Endothelial cell of umbilical vein (primary cell): Measurements from ENCODE around the gene NTN4. TPM values are rescaled to one million over a fixed set of nuclear protein-coding genes. Genes with fewer than 3 reads are reported as not detected.

Source experiments
- BruUV-seq: library from RNA; stranded (reverse); fragments of 400-500 nt; replicated peaks from 2 replicates; lab custom pipeline; 2021; lab: Mats Ljungman, UMichigan
- CTCF ChIA-PET: fragments of 300-600, 350-600 bp; sonication (Branson Sonifier 250); formaldehyde crosslinking; loops from one replicate; lab custom pipeline; 2021; ENCODE audit warnings: antibody characterized with exemption, inconsistent platforms; lab: Charles Lee
- POLR2A ChIA-PET: fragments of 300-600, 350-600 bp; sonication (Branson Sonifier 250); formaldehyde crosslinking; loops from one replicate; lab custom pipeline; 2021; ENCODE audit warnings: antibody characterized with exemption, inconsistent platforms; lab: Charles Lee
- DNase-seq: peaks from one replicate; pipeline ENCODE4 v3.0.0-alpha.2; 2011; ENCODE audit warnings: low read depth, low spot score
- FAIRE-seq: peaks from 2 replicates; lab custom pipeline; 2011; peaks lifted over from hg19 to GRCh38; lab: Jason Lieb, UNC
- H2AFZ ChIP-seq: 2 replicates; pipeline ENCODE4 v1.6.0; 2012; ENCODE audit warnings: low read depth, low read length, control low read depth, inconsistent platforms
- H3K27ac ChIP-seq: 2 replicates; pipeline ENCODE4 v1.5.1; 2011; ENCODE audit warnings: low read depth, mild to moderate bottlenecking, control low read depth, low read length, moderate library complexity; ENCODE audit not compliant: insufficient read depth
- H3K27me3 ChIP-seq, 2 experiments: 2 replicates each; pipeline versions ENCODE4 v1.6.0 to v1.6.1; 2011; ENCODE audit warnings: low read length in 2 of 2, mixed read lengths in 1 of 2; ENCODE audit not compliant: control insufficient read depth in 2 of 2, insufficient read depth in 2 of 2
- H3K36me3 ChIP-seq, 2 experiments: 2 replicates in 1 of 2; 3 replicates in 1 of 2; pipeline ENCODE4 v1.5.1; 2011; ENCODE audit warnings: low read length in 2 of 2, mild to moderate bottlenecking in 1 of 2, moderate library complexity in 1 of 2; ENCODE audit not compliant: control insufficient read depth in 2 of 2, insufficient read depth in 2 of 2; ENCODE audit errors: extremely low read depth in 1 of 2
- H3K4me1 ChIP-seq: 3 replicates; pipeline ENCODE4 v1.5.1; 2011; ENCODE audit warnings: mild to moderate bottlenecking, low read length; ENCODE audit not compliant: control insufficient read depth, insufficient read depth; ENCODE audit errors: extremely low read depth
- H3K4me2 ChIP-seq: 2 replicates; pipeline ENCODE4 v1.6.1; 2011; ENCODE audit warnings: low read length, control low read depth, mixed read lengths; ENCODE audit not compliant: insufficient read depth
- H3K4me3 ChIP-seq, 3 experiments: fragments of 200-600 bp in 1 of 3; sonication (generic), shearing (Covaris generic) in 1 of 3; replicated peaks in 1 of 3; 2 replicates each; pipeline ENCODE4 v1.5.1; 2011 to 2016; ENCODE audit warnings: control low read depth in 3 of 3, low read length in 3 of 3, mild to moderate bottlenecking in 2 of 3, inconsistent platforms in 1 of 3, low read depth in 1 of 3, moderate library complexity in 1 of 3; ENCODE audit not compliant: insufficient read depth in 1 of 3
- H3K79me2 ChIP-seq: 2 replicates; pipeline ENCODE4 v1.6.0; 2012; ENCODE audit warnings: low read length, inconsistent platforms; ENCODE audit not compliant: control insufficient read depth, insufficient read depth
- H3K9ac ChIP-seq: replicated peaks from 2 replicates; pipeline ENCODE3; 2011; ENCODE audit warnings: low read length, control low read depth; ENCODE audit not compliant: insufficient read depth; ENCODE audit errors: extremely low read depth
- H3K9me1 ChIP-seq: replicated peaks from 3 replicates; pipeline ENCODE4 v1.6.0; 2011; ENCODE audit warnings: mild to moderate bottlenecking, low read length; ENCODE audit not compliant: control insufficient read depth, insufficient read depth; ENCODE audit errors: extremely low read depth
- H3K9me3 ChIP-seq: replicated peaks from 2 replicates; pipeline ENCODE4 v1.5.1; 2012; ENCODE audit warnings: low read length, inconsistent platforms; ENCODE audit not compliant: control insufficient read depth, insufficient read depth
- H4K20me1 ChIP-seq: replicated peaks from 2 replicates; pipeline ENCODE3; 2011; ENCODE audit warnings: mild to moderate bottlenecking, low read length; ENCODE audit not compliant: control insufficient read depth, insufficient read depth; ENCODE audit errors: extremely low read depth
- CTCF ChIP-seq, 2 donors: IDR thresholded peaks; 1 replicate in 1 of 2; 2 replicates in 1 of 2; pipeline ENCODE4 v1.5.1; 2011; ENCODE audit warnings: low read length in 2 of 2, mild to moderate bottlenecking in 2 of 2, moderate library complexity in 2 of 2, control low read depth in 1 of 2, inconsistent platforms in 1 of 2, low read depth in 1 of 2; ENCODE audit not compliant: insufficient read depth in 1 of 2; ENCODE audit errors: extremely low read depth in 1 of 2
- EZH2 ChIP-seq: IDR thresholded peaks from 2 replicates; pipeline ENCODE4 v1.6.1; 2012; ENCODE audit warnings: borderline replicate concordance, low read depth, mild to moderate bottlenecking, moderate library complexity, low read length, inconsistent platforms; ENCODE audit not compliant: severe bottlenecking
- FOS ChIP-seq: IDR thresholded peaks from 2 replicates; pipeline ENCODE4 v1.6.1; 2011; ENCODE audit warnings: mild to moderate bottlenecking, low read length, moderate library complexity, borderline replicate concordance; ENCODE audit not compliant: insufficient read depth
- GATA2 ChIP-seq: IDR thresholded peaks from 2 replicates; pipeline ENCODE4 v1.7.0; 2011; ENCODE audit warnings: low read depth, mild to moderate bottlenecking, moderate library complexity, mixed read lengths, low read length; ENCODE audit not compliant: insufficient read length, insufficient read depth
- JUN ChIP-seq: IDR thresholded peaks from 2 replicates; pipeline ENCODE4 v1.6.1; 2011; ENCODE audit warnings: borderline replicate concordance, low read depth; ENCODE audit not compliant: insufficient read length, insufficient read depth
- MAX ChIP-seq: IDR thresholded peaks from 2 replicates; pipeline ENCODE4 v1.6.1; 2011; ENCODE audit not compliant: insufficient read depth, insufficient read length
- MYC ChIP-seq: IDR thresholded peaks from one replicate; pipeline ENCODE4 v1.6.1; 2011; ENCODE audit warnings: mild to moderate bottlenecking, low read depth, low read length
- POLR2A ChIP-seq: IDR thresholded peaks from 2 replicates; pipeline ENCODE4 v1.6.1; 2012; ENCODE audit warnings: low read depth, mild to moderate bottlenecking, control low read depth, low read length
- POLR2AphosphoS5 ChIP-seq: IDR thresholded peaks from 2 replicates; pipeline ENCODE4 v1.6.1; 2012; ENCODE audit warnings: low read depth, mild to moderate bottlenecking, control low read depth, low read length, moderate library complexity; ENCODE audit not compliant: insufficient read depth
- dilution Hi-C: fragments of 300-500 bp; cut with MboI; formaldehyde crosslinking; loops from one replicate; pipeline ENCODE4 v1.15.0; 2019; ENCODE audit warnings: low sequenced_read_pairs; ENCODE audit not compliant: extremely low pct_ligation_motif_present
- intact Hi-C: fragments of 100-400 bp; cut with micrococcal nuclease; formaldehyde crosslinking; loops from one replicate; pipeline ENCODE4 v1.10.0; 2022
- polyA plus RNA-seq, 4 experiments: library from polyadenylated mRNA; depleted of rRNA in 3 of 4; stranded (reverse) in 3 of 4; unstranded in 1 of 4; fragments of >200 nt; gene quantifications; 2 replicates each; pipeline versions ENCODE4 v1.2.1 to v1.2.3, GENCODE V29; 2011 to 2012; ENCODE audit warnings: missing spikeins in 1 of 4
- total RNA-seq: library from RNA; stranded (reverse); gene quantifications from 2 replicates; pipeline ENCODE4 v1.2.3, GENCODE V29; 2021

Gene NTN4
- total and polyA plus RNA-seq, 2 donors (not counting 3 experiments of a cell fraction or from before 2014, with no cell fraction given), result 120 to 317 TPM

- Histone ChIP-seq H4K20me1 (no peaks in the 10 kb centered on the region), H3K27me3 (no peaks in the 10 kb centered on the region), H2AFZ (no peak overlapping the region), H3K9me1 (no peaks in the 10 kb centered on the region), H3K79me2 (no peaks in the 10 kb centered on the region), H3K9me3 (no peaks in the 10 kb centered on the region), H3K36me3 (peaks cover 0 to 13% of the 10 kb centered on the region in 2 experiments), H3K27ac (no peak overlapping the region), H3K4me3 (no peak overlapping the region), H3K4me1 (peaks cover 4% of the 10 kb centered on the region), H3K9ac (no peak overlapping the region), H3K4me2 (no peak overlapping the region)
- intact Hi-C loops, result no loop called here
- TF ChIP-seq MYC (no peak), POLR2AphosphoS5 (no peak), CTCF (IDR thresholded peaks at IDR 0.05; ENCODE audit: extremely low read depth in 1 of 2, insufficient read depth in 1 of 2, low read depth in 1 of 2, low read length in 2 of 2) (no peak), MAX (no peak), JUN (no peak), EZH2 (no peak), FOS (no peak), GATA2 (no peak), POLR2A (no peak)
- POLR2A ChIA-PET, result no interaction called here
- DNase-seq (no peak), FAIRE-seq (no peak)
- dilution Hi-C loops, result no loop called here
- CTCF ChIA-PET, result interaction anchor here (0.6 kb wide), 1 partner anchor 138 kb away, joined by 4 read pairs; no protein-coding TSS in a partner anchor
- no TSS peak for BruUV-seq
Observed at GRCh38 chr12:95672166-95672565, 118.4 kb downstream of the NTN4 start.
